HTERT RPE-1 (cell line): ENCODE data around the gene HNF1B.
"Not testable (repeated sequence)": the region's sequence is repeated elsewhere in the genome, so short reads cannot be mapped to it uniquely, and the experiment has no call there.

Experiments used
- in situ Hi-C: fragments of 300-500 bp; cut with MboI; formaldehyde crosslinking; loops from 4 replicates; pipeline ENCODE4 v1.14.3; 2020; ENCODE audit warnings: low sequenced_read_pairs

Gene HNF1B

DNA sequence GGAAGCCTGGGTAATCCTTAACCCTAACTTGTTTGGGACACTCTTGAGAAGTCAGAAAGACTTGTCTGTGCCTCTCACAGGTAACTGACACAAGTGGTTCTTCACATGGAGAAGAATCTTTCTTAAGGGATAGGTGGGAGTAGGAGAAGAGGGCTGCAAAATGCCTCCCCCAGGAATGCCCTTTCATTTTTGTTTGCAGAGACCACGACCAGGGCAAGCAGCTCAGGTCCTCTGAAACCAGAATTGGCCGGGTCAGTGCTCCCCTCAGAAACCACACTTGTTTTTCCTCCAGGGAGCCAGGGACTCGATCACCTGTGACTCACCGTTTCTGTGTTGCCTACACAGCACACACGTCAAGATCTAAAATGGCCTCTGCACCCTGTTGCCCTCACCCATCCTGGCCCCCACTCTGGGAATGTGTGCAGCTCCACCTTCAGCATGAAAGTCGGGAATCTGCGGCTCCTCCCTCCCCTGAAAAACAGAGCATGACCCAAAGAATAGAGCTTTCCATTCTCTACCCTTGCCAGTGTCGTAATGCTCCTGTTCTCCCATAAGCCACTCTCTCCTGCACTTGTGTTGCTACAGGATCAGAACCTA, 36.1 kb downstream of the HNF1B start:
- in situ Hi-C loops = no loop called here

DNA sequence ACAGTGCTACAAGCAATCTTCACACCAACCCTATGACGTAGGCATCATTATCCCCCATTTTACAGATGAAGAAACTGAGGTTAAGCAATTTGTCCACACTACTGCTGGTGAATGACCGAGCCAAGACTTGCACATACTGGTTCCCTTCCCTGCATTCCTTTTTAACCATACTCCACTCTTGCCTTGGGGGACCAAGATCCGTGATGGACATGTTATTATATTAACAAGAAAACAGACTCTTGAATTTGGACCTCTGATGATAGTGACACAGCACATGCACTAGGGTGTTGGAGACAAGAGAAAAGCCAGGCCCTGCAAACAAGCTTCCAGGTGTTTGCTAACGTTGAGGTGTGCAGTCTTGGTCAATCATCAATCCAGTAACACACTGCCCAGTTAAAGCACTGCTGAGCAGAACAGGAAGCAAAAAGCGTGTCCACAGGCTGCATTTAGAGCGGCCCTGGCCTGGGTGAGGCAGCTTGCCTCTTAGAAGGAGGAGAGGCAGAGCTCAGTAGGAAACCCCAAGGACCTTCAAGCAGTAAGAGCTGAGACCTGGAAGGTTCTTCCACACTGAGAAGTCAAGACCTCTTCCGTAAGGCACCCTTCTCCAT, 36.7 kb downstream of the HNF1B start:
- in situ Hi-C loops = no loop called here

DNA sequence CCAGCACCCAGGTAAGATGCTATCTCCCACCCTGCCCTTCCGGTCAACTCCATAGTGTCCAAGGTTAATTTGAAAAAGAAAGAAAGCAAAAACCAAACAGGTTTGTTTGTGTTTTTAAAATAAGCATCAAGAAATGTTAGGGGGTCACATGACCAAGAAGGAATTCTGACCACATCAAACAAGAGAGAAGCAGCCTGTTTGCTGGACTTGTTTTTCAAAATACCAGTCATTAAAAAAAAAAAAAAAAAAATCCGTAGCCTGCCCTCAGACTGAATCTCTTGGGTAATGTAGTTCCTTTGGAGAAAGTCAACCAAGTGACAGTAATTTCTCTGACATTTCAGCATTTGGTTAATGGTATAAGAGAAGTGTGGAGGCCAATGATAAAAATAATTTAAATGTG, 38.4 kb downstream of the HNF1B start:
- in situ Hi-C loops = no loop called here

DNA sequence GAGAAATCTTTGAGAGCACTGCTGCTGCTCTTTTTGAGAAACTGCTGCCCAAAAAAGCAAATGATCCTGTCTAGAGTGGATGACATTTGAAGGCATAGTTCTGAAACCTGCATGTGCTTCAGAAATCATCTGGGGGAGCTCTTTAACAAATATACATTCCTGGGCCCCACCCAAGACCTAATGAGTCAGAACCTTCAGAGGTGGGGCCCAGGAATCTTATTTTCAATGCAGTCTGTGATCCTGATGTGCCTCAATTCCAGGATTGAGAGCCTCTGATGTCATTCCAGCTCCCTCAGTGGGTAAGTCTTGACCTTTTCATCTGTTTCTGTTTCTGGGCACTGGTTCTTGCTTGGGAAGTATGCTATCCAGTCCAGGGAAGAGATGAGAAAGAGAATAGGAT, 42.3 kb downstream of the HNF1B start:
- in situ Hi-C loops = no loop called here

DNA sequence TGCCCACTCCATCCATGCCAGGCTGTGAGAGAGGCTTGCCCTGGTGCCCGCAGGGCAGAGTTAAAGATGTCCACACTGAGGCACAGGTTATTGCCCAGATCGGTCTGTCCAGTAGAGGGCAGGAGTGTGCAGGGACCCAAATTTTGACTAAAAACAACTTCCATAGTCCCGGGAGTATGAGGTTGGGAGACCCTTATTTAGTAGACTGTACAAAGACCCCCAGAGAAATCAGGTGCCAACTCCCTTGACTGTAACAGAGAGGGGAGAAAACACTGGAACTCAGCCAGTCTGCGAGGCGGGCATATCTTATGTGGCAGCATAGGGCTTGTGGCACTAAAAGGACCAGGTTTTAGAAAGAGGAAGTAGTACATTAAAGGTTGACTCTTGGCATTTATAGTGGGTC, 43.4 kb downstream of the HNF1B start:
- in situ Hi-C loops = no loop called here

DNA sequence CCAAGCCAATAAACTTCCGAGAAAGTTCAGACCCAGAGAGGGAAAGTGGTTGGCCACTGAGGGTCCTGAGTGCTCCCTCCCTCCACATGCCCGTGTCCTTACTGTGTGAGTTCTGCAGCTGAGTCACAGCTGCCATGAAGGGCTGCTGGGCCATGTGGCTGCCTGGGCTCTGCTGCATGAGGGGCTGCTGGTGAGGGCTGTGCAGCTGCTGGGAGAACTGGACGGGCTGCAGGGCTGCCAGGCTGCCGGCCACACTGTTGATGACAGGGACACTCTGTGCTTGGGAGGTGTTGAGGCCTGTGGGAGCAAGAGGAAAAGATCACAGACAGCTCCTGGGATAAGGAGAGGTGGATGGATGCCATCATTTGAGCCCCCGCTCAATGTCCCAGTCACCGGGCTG, 44.0 kb downstream of the HNF1B start:
- in situ Hi-C loops = no loop called here

DNA sequence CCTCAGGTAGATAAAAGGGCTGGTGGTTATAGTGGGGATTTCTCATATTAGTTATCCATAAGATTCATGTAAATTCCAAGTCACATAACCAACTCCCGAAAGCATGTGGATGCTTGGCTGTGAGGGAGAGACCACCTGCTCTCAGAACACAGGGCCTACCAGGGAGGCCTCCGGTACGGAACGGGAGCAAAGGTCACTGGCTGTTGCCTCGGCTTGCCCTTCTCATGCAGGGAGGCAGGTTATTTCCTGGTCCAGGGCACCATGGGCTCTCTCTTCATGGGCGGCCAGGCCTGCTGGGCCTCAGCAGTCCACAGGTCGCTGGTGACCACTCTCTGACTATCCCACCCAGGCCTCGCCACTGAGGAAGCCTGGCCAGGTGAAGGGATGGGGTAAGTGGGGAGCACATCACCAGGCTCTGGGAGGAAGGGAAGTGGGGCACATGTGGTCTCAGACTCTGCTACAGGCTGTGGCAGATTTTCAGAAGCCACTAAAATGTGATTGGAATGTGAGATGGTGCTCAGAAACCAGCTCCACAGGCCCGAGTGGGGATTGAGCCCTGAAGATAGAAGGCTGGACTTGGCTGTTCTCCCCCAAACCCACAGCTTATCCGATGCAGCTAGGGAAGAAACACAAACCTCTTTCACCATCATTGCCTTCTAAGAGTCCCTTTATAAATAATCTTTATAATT, 45.4 kb downstream of the HNF1B start:
- in situ Hi-C loops = no loop called here

DNA sequence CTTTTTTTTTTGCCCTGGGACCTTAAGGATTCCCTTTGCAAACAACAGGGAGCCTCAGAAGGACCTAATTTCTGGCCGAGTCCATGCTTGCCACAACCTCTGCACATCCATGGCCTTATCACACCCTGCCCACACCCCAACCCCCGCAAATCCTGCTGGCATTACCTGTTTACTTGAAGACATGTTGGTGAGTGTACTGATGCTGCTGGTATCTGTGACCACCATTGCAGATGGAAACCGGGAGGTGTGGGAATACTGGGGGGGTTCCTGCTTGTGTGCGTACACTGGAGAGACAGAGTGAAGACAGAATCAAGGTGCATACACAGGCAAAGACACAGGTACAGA, 46.0 kb downstream of the HNF1B start:
- in situ Hi-C loops = no loop called here

DNA sequence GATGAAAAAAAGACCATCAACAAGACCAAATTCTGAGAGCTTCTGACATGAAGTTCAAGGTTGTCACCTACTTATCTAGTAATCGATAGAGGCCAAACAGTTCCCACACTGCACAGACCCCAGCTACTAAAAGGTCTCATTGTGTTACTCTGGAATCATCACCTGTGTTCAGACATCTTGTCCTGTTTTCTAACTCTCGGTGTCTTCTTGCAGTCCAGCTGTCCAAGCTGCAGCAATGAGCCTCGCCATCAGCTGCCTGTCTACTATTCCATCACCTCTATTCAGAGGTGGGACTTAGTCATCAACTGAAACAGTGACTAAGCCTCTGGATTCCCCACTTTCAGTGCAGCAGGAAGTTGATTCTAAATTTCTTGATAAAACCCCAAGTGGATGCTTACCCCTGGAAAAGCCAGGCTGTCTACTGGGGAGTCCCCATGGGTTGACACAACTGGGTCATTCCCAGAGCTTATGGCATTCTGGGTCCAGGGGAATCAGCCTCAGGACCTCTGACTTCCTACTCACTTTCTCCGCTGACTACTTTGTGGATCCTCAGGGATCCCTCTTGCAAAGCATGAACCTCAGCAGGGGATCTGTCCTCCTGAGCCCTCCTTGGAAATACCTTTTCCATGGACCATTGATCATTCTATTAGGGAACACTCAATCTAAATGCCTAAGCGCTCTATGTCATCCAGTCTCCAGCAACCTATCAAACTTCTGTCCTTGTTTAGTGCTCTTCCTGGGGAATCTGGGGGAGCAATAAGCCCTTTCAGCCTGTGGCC, 46.5 kb downstream of the HNF1B start:
- in situ Hi-C loops = no loop called here

DNA sequence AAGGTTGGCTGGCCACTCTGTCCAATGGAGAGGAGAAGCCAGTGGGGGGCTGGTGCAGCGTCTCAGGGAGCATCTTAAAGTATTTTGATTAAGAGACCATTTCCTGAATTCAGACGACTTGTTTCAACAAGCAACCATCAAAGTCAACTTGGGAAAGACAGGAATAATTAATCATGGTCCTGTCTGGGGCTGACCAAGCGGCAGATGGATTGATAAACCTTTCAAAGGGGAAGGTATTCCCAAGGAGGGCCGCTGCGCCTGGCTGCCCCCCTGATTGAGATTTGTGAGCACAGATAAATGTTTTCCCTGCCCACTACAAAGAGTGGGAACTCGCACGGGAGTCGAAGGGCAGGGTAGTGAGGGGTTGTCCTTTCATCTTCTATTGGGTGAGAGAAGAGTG, 47.5 kb downstream of the HNF1B start:
- in situ Hi-C loops = no loop called here

DNA sequence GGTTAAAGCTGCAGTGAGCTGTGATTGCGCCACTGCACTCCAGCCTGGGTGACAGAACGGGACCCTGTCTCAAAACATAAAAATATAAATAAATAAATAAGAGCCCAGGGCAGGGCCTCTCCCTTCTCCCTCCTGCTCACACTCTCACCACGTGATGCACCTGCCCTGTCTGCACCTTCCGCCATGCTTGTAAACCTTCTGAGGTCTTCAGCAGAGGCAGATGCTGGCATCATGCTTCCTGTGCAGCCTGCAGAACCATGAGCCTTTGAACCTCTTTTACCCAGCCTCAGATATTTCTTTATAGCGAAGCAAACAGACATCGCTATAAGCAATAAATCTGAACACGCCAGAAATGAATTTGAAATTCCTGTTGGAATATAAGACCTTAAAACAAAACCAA, 48.5 kb downstream of the HNF1B start:
- in situ Hi-C loops = no loop called here

DNA sequence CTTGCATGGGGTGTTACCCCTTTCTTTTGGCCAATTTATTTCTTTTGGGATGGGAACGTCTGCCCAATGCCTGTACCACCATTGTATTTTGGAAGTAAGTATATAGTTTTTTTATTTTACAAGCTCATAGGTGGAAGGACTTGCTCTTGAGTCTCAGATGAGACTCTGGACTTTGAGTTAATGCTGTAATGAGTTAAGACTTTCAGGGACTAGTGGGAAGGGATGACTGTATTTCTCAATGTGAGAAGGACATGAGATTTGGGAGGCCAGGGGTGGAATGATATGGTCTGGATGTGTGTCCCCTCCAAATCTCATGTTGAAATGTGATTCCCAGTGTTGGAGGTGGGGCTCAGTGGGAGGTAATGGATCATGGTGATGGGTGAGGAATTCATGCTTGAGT, 49.1 kb downstream of the HNF1B start:
- in situ Hi-C loops = no loop called here

DNA sequence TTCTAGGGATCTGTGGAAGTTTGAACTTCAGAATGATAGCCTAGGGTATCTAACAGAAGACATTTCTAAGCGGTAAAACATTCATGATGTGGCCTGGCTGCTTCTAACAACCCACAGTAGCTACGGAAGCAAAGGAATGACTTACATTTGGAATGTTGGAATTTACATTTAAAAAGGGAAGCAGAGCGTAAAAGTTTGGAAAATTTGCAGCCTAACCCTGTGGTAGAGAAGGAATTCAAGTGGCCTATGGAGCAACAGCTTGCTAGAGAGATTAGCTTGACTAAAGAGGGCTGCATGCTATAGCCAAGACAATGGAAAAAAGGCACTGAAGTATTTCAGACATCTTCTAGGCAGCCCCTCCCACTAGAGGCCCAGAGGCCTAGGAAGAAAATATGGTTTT, 50.1 kb downstream of the HNF1B start:
- in situ Hi-C loops = no loop called here

DNA sequence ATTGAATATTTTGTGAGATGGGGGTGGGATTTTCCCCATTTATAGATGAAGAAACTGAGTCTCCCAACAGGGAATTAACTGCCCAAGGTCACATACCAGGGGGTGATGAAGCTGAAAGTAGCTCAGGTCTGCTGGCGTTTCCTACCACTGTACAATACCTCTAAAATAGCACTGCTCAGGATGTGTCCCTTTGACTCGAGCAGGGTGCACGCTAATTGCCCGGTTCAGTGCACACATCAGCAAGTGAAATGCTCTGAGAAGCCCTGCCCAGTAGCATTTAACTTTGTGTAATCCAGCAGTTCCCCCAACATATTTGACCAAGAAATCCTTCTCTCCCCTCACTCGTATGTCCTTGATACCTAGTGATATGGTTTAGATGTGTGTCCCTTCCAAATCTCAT, 51.5 kb downstream of the HNF1B start:
- in situ Hi-C loops = no loop called here

DNA sequence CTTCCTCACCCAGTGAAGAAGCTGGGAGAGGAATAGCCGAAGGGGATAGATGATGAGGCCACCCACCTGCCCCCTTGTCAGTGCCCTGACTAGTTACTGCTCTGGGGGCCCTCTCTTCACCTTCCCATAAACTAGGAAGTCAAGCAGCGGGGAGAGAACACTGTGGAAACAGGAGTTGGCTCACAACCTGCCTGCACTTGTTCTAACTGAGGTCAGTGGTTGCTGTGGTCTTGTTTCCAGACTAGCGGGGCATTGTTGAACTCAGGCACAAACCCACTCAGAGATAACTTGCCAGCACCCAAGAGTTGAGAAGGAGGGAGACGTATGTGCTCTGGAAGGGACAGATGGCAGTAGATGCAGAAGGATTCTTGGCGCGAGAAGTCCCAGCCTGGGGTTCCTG, 53.1 kb downstream of the HNF1B start:
- in situ Hi-C loops = no loop called here

DNA sequence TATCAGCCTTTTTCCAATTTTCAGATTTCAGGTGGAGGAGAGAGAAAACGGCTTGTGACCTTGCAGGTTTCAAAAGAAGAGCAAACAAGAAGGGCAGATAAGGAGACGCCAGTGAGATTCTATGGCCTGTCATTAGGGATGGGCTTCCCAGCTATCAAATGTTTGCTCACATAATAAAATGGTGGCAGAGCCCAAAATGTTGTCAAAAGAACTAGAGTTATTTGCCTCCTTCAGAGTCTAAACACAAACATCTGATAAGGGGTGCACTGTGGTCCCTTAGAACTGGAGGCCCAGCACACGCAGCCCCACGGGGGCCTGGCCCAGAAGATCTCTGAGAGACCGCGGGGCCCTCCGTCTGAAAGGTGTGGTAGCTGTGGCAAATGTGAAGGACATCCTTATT, 55.5 kb downstream of the HNF1B start:
- in situ Hi-C loops = no loop called here

DNA sequence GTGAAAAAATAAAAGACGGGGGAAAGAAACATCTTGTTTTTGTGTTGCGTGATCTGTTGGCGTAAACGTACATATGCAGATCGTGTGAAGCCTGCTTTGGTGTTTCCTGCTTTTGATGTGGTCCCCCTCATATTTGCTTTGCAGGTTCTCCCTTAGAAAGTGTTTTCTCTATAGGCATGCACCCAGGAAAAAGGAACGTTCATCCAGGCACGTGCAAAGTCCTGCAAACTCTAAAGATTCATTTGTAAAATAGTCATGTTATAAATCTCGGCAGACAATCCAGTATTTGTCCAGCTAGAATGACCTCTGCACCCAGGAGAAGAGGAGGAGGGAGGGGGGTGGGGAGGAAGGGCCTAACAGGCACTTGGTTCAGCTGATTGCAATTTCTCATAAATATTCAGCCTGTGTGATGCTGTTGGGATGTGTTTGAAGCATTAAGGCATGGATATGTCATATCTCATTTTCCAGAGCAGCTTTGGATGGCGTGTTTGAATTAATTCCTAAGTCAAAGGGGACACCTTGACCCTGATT, 61.3 kb downstream of the HNF1B start:
- in situ Hi-C loops = no loop called here

DNA sequence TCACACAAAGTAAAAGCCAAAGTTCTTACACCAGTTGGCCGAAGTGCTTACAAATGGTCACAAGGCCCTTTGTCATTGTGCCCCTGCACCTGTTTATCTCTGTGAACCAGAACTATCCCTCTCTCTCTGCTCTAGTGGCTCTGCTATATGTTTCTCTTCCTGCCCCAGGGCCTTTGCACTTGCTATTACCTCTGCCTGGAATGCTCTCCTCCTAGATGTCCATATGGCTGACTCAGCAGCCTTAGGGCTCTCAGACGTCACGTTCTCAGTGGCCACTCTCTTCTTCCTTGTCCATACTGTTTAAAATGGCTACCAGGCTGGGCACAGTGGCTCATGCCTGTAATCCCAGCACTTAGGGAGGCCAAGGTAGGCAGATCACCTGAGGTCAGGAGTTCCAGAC, 62.9 kb downstream of the HNF1B start:
- in situ Hi-C loops = no loop called here

DNA sequence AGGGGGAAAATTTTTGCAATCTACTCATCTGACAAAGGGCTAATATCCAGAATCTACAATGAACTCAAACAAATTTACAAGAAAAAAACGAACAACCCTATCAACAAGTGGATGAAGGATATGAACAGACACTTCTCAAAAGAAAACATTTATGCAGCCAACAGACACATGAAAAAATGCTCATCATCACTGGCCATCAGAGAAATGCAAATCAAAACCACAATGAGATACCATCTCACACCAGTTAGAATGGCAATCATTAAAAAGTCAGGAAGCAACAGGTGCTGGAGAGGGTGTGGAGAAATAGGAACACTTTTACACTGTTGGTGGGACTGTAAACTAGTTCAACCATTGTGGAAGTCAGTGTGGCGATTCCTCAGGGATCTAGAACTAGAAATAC, 64.9 kb downstream of the HNF1B start:
- in situ Hi-C loops = not testable (repeated sequence)

DNA sequence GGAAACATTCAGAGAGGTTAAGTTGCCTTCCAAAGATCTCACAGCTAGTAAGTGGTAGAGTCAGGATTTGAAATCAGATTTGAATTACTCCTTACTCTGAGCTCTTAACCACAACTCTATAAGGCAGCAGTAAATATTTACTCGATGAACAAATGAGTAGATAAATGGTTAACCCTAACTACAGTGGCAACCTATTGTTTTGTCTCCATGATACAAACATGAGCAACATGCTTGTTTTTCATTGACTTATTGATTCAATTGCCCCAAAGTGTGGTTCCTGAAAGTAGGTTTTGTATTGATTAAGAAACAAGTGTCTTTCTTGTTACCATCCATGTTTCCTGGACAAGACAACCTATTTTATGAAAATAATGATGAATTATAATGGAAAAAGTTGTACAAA, 66.8 kb downstream of the HNF1B start:
- in situ Hi-C loops = no loop called here

DNA sequence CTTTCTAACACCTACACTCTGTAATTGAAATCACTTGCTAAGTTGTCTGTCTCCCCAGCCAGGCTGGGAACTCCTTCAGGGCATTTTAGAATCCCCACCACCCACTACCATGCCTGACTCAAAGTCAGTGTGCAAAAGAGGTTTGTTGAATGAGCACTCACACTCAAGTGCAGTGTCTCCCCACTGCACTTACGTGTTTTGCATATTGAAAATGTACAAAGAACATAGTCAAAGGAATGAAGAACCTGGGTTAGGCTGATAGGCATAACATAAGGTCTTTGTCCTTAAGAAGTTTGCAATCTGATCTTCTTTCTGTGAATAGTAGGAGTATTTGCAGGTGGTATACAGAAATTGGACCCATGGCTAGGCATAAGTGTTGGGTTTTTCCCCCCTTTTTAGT, 67.8 kb downstream of the HNF1B start:
- in situ Hi-C loops = no loop called here
